Stimulated activated CD4-positive, alpha-beta T cell treated with anti-CD3 and anti-CD28 coated beads, Interleukin-15, amount 100 ng/mL, for 1 hour (primary cell): ENCODE measurements around the gene ABCD1.
"Not testable (repeated sequence)": the region's sequence is repeated elsewhere in the genome, so short reads cannot be mapped to it uniquely, and the experiment has no call there.

Experiments used
- DNase-seq, 2 donors: peaks; one replicate each; pipeline ENCODE4 v3.0.0-alpha.2; 2020; ENCODE audit warnings: low read depth in 1 of 2, low spot score in 1 of 2

The ABCD1 gene

DNA sequence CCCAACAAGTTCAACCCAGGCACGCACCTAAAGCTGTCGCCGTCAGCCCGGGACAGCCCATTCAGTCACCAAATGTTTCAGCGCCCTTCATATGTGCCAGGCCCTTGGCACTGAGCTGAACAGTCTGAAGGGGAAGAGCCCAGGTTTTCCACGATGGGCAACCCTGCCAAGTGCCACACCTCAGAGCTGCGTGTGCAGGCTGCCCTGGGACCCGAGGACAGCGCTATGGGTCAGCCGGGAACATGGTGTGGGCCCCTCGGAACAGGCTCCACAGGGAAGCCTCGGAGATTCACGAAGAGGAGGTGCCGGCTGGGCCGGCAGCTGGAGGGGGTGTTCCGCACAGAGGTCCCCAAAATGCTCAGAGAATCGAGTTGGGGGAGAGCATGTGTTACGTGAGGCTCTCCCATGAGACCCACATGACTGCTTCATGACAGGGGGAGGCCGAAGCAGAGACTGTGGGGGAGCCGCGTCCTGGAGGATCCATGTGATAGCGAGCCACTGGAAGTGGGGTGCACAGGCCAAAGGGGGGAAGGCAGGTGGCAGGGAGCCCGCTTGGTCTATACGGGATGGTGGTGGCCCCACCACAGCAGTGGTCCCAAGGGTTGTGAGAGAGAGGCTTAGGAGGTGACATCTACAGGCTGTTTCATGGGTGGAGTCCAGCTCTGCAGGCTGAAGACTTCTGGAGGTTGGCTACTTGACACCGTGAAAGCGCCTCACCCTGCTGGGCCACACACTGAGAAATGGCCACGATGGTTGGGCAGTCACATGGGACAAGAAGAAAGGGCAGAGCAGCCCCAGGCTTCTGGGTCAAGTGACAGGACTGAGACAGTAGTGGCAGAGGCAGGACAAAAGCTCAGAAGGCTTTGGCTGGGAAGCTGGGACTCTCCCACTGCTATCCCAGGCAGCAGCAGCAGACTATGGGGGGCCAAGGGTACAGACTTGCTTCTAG is 14.7 kb upstream of the ABCD1 start:
- DNase-seq, result no peak

DNA sequence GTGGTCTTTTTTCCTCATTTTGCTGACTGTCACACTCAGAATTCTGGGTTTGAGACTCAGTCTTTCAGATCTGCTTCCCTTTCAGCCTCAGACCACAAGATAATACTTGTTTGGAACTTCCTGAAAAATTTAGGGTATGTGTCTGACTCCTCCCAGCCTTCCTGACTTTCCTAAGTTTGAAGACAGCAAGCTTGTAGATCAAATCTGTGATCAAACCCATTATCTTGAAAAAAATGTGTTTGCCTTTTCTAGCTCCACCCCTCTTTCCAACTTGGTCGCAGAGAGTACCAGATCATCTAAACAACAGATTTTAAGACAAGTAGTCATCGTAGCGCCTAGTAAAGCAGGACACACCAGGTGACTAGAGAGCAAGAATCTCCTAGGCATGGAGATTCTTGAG is 10.4 kb upstream of the ABCD1 start:
- no peak for DNase-seq

DNA sequence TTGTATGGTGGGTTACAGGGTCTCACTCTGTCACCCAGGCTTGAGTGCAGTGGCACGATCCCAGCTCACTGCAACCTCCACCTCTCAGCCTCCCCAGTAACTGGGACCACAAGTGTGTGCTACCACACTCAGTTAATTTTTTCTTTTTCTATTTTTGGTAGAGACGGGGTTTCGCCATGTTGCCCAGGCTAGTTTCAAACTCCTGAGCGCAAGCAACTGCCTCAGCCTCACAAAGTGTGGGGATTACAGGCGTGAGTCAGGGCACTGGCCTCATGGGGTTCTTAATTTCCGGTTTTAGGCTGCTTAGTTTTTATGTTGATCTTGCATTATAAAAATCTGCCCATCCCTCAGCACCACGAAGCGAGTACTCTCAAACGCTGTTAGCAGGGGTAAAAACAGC is 7.2 kb upstream of the ABCD1 start:
- no peak for DNase-seq

DNA sequence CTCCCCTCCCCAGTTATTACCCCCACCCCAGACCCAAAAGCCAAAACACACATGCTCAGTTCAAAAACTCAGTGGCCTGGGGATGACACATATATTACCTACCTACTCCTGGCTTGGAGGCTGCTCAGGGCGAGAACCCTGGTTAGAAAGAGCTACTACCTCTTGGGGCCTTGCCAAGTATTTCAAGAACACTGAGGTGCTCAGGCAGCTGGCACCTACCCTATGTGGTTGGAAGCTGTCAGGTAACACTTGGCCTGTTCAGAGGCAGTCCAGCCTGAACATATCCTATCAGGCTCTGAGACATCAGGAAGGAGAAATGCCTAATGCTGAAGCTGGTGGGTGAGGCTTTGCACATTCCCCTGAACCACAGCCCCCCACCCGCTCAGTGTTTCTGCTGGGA is 5.4 kb upstream of the ABCD1 start:
- DNase-seq, result no peak

DNA sequence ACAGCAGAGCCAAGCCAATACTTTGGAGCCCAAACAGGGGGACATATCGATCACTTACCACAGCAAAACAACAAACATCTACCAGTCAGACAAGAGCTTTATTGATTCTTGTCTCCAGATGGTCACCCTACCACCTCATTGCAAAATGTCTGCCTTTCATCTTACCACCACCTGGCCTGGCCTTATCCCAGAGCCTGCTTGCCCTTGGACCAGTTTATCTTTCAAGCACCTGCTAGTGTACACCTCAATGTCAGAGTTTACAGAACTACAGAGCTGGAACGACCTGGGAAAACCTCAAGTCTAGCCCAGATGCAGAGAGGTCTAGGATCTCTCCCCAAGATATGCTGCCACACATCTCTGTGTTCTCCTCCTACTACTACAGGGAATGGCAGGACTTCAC is 5.0 kb upstream of the ABCD1 start:
- no peak for DNase-seq

DNA sequence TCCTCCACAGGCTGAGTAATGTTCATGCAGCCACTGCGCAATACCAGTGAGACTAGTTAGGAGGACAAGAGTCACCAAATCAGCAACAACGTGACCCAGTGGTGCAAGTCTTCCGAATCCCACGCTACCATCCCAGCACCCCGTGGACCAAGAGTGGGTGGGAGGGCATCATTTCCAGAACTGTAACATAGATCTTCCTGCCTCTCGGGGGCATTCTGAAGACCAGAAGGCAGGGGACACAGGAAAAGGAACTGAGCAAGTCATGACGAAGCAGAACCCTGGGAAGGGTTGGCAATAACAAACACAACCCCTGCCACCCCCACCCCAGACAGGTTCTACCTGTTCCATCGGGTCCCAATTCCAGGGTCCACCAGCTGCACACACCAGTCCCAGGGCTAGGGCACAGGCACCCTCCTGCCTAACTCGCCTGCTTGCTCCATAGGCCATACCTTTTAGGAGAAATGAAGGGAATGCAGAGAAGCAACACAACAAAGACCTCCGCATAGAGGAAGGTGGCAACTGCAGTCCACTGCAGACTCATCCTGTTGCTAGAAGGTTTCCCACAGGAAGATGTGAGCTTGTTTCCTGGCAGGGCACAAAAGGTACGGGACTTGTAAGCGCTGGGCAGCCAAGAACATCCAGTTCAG is 1.8 kb upstream of the ABCD1 start:
- DNase-seq, result no peak

DNA sequence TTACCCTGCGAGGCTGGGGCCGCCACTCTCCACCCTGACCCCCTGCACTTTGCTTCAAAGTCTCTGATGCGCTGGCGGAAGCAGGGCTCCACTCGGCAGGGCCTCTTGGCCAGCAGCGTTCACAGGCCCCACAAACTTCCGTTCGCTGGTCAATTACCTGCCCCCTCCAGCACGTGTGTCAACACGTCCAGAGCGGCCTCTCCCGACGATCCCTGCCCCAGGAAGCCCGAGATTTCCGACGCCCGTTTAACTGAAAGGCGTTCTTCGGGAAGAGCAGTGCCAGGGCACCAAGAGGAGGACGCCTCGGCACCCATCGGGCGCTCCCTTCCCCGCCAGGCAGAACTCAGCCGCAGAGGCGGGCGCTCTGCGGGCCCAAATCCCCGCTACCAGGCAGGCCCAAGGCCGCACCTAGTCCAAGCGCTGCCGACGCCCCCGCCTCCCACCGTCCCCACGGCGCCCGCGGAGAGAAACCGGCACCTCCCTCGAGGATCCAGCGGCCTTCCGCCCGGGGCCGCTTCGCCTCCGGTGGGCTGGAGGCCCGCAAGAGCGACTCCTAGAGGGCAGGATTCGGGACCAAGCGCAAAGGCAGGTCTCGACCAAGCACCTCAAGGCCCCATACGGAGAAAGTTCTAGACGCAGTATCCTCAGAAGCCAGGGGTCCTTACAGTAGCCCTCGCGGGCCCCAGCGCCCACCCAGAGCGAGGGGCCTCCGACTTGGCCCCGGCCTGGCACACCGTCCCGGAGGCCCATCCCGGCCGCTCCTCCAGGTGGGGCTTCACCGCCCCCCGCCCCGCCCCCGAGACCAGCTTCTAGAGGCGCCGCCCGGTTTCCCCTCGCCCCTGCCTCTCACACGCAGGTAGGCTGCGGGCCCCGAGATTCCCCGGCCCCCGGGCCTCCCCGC is 1.1 kb upstream of the ABCD1 start:
- peak; percentile 21 to 54 for DNase-seq

DNA sequence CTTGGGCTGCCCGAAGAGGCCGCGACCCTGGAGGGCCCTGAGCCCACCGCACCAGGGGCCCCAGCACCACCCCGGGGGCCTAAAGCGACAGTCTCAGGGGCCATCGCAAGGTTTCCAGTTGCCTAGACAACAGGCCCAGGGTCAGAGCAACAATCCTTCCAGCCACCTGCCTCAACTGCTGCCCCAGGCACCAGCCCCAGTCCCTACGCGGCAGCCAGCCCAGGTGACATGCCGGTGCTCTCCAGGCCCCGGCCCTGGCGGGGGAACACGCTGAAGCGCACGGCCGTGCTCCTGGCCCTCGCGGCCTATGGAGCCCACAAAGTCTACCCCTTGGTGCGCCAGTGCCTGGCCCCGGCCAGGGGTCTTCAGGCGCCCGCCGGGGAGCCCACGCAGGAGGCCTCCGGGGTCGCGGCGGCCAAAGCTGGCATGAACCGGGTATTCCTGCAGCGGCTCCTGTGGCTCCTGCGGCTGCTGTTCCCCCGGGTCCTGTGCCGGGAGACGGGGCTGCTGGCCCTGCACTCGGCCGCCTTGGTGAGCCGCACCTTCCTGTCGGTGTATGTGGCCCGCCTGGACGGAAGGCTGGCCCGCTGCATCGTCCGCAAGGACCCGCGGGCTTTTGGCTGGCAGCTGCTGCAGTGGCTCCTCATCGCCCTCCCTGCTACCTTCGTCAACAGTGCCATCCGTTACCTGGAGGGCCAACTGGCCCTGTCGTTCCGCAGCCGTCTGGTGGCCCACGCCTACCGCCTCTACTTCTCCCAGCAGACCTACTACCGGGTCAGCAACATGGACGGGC is 579 bp downstream of the ABCD1 start:
- no peak for DNase-seq

DNA sequence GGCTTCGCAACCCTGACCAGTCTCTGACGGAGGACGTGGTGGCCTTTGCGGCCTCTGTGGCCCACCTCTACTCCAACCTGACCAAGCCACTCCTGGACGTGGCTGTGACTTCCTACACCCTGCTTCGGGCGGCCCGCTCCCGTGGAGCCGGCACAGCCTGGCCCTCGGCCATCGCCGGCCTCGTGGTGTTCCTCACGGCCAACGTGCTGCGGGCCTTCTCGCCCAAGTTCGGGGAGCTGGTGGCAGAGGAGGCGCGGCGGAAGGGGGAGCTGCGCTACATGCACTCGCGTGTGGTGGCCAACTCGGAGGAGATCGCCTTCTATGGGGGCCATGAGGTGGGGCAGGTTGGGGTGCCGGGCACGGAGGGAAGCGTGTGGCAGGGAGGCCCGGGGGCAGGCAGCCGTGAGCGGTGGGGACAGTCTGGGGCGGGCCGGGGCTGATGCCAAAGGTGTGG is 1.2 kb downstream of the ABCD1 start:
- DNase-seq, result no peak

DNA sequence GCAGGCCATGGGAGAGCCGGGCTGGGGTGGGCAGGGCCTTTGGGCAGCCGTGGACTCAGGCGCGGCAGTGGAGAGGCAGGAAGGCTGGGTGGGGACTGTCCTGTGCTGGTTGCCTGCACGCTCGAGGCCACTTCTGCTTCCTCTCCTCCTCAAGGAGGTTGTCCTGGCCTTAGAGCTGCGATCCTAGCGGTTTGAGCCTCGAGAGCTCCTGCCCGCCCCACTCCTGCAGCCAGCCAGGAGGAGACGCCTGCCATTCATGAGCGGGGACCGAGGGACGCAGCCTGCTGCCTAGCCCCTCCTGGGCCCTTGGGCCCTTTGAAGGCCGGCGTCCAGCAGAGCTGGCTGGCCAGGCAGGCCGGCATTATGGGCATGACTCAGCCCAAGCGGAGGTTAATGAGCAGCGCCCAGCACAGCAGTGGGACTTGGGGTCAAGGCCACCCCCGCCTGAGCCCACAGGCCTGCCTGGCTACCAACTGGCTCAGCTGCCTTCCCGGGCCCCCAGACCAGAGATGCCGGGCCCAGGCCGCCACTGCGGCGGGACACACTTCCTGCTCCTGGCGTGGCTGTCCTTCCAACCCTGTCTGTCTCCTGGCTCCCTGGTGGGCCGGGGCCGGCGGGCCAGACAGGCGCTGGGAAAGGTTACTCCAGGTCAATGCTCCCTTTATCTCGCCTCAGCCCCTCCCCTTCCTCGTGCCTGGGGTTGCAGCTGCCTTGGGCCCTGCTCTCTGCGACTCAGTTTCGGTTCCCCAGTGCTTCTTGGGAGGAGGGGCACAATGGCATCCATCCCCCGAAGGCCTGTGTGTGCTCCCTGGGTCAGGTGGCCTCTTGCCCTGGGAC is 1.8 kb downstream of the ABCD1 start:
- no peak for DNase-seq

DNA sequence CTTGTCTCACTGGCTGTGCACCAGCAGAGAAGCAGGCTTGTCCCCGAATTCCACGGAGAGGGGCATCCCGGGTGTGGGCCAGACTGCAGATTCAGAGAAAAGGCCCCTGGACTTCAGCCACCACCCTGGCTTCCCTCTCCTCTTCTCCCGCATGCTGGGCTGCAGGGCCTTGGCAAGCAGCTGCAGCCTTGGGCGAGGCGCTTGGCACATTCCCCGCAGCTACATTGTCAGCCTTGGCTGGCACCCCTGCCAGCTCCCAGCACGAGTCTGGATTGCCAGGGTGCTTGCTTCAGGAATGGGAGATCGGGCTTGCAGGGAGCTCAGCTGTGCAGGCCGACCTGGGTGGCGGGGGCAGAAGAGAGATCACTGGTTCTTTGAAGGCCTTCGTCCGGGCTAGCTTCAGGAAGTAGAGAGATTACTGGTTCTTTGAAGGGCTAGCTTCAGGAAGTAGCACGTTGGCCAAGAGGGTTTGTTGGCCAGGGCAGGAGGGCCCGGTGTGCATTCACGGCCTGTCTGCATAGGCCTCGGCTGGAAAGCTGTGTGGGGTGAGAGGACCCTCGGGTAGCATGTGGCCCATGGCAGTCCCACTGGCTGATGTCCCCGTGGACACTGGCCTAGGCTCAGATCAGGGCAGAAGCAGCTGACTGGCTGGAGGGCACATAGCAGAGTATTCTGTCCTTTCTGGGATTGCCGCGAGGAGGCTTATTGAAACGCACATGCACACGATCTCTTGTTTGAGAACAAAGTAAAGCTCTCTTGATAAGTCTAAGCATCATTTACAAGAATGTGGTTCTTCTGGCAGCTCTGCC is 2.7 kb downstream of the ABCD1 start:
- no peak for DNase-seq

DNA sequence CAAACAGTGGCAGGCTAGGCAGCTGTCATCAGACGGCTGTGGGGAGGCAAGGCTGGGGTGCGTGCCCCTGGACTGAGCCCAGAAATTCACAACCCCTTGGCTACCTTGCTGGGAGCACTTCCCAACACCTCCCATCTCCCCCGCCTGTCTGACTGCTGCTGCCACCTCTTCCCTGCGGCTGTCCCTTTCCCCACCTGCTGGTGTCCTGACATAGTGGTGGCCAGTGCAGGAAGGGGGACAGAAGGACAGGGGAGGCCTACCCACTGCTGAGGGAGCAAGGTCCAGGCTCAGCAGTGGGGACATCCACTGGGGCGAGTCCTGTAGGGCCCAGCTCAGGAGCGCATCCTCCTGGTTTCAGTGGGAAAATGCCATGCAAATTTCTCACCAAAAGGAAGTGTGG is 3.4 kb downstream of the ABCD1 start:
- no peak for DNase-seq

DNA sequence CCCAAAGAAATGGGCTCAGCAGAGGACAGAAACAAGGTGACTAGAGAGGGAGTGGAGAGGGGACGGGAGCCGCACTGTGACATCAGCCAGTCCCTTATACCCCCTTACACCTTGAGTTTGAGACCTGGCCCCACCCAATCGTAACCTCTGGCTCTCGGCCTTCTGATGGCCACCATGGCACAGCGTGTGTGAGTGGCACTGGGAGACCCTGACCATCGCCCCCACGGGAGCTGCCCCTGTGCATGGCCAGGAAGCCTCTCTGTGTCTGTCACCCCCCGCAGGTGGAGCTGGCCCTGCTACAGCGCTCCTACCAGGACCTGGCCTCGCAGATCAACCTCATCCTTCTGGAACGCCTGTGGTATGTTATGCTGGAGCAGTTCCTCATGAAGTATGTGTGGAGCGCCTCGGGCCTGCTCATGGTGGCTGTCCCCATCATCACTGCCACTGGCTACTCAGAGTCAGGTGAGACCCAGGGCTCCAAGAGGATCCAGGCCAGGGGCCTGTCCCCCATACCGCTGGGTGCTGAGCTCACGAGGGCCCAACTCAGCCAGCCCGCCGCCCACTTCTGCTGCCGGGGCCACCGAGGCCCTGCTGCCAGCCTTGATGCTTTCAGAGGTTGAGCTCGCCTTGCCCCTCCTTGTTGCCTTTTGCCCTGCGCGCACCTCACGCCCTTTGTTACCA is 4.4 kb downstream of the ABCD1 start:
- no peak for DNase-seq

DNA sequence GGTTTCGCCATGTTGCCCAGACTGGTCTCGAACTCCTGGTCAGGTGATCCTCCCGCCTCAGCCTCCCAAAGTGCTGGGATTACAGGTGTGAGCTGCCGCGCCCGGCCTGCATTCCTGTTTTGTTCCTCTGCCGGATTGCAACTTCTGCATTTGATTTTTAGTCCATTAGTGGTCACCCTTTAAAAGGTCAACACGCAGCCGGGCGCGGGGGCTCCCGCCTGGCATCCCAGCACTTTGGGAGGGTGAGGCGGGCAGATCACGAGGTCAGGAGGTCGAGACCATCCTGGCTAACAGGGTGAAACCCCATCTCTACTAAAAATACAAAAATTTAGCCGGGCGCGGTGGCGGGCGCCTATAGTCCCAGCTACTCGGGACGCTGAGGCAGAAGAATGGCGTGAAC is 5.5 kb downstream of the ABCD1 start:
- not testable (repeated sequence) for DNase-seq

DNA sequence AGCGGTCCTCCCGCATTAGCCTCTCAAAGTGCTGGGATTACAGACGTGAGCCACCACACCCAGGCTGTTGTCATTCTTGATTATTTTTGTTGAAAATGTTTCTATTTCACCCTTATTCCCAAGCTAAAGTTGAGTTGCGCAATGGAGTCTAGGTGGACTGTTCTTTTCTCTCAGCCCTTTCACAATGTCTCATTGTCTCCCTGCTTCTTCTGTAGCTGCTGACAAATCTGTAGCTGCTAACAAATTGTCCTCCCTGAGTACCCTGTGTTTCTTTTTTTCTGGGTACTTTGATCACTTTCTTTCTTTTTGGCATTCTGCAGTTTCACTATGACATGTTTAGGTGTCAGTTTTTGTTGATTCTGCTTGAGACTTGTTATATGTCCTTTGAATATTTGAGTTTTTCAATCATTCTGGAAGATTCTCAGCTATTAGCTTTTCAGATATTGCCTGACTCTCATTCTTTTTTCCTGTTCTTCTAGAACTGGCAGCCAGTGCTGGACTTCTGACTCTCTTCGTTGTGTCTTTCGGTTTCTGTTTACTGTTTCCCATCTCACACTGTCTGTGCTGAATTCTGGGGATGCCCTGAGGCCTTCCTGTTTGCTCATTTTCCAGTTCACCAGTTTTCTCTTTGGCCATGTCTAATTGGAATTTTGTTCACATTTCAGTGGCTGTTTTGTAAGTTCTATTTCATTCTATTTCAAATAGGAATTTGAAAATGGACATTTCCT is 6.6 kb downstream of the ABCD1 start:
- DNase-seq, result no peak

DNA sequence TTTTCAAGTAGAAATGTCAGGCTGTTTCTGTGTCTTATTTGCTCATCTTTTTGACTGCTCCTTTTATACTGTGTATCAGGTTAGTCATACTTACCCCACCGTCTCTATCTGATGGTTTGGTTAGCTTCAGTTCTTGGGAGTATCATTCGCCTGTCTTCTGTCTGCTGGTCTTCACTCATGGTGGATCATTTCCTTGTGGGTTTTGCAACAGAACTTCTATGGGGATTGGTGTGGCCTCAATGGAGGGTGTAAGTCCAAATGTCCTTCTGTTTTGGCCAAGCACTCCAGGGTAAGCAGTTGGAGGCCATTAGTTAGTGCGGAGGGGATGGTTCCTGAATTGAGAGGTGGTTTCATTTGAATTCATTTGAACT is 7.2 kb downstream of the ABCD1 start:
- DNase-seq, result no peak

DNA sequence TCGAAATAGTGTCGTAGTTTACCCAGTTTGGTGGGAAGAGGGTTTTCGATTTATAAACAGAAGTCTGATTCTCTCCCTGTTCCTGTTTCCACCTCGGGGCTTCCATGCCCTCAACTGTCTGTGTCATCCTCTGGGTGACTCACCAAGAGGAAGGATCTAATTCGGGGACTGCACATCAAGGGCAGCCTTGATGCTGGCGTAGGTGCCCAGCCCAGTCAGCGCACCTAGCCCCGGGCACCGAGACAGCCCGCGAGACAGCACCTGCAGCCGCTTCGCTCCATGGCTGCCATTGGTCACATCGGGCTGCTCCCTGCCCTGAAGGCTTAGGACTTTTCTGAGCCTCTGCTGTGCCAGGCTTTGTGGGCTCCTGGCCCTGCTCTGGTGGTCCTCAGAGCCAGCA is 7.7 kb downstream of the ABCD1 start:
- DNase-seq, result no peak
